Motor neuron (in vitro differentiated cells): ENCODE data around the gene GSTO1. TPM values are rescaled to one million over a fixed set of nuclear protein-coding genes. Genes with fewer than 3 reads are reported as not detected.

ENCODE experiments used
- ATAC-seq, 8 experiments: fragments of 200-7000 bp; cut with Tn5 transposase; replicated peaks in 6 of 8; 2 replicates each; pipeline ENCODE4 v1.8.0; 2021; ENCODE audit warnings: mild to moderate bottlenecking in 8 of 8, moderate library complexity in 8 of 8
- H3K27ac ChIP-seq, 2 donors: fragments of 250-450 bp; sonication (Bioruptor Pico); 2 replicates each; pipeline ENCODE4 v1.9.0; 2021; ENCODE audit warnings: antibody characterized with exemption in 2 of 2, mild to moderate bottlenecking in 2 of 2, moderate library complexity in 1 of 2
- H3K4me1 ChIP-seq, 2 donors: fragments of 250-450 bp; sonication (Bioruptor Pico); replicated peaks in 1 of 2; 2 replicates each; pipeline ENCODE4 v1.6.1; 2021; ENCODE audit warnings: antibody characterized with exemption in 2 of 2, mild to moderate bottlenecking in 2 of 2, moderate library complexity in 1 of 2
- H3K4me3 ChIP-seq, 5 donors: fragments of 250-450 bp; sonication (Bioruptor Pico); 2 replicates each; pipeline ENCODE4 v1.9.0; 2021; ENCODE audit warnings: antibody characterized with exemption in 5 of 5, mild to moderate bottlenecking in 5 of 5, moderate library complexity in 4 of 5
- WGBS, 10 experiments: fragments of 450-650 bp; shearing (Covaris generic); methylation state at CpG; one replicate each; pipeline ENCODE4 v1.0.0; 2022; 5-methylcytosine and 5-hydroxymethylcytosine counted together
- in situ Hi-C, 9 experiments: fragments of 400-800 bp; cut with MboI; loops; one replicate each; pipeline ENCODE4 v1.15.0; 2021; ENCODE audit warnings: low sequenced_read_pairs in 9 of 9, low pct_unique_long_range_greater_than_20kb in 2 of 9; ENCODE audit not compliant: unreplicated experiment in 9 of 9
- total RNA-seq, 8 experiments: library from RNA; unstranded; fragments of 300-600 nt; gene quantifications; 2 replicates each; pipeline versions ENCODE4 v1.2.3 to v1.2.4, GENCODE V29; 2022

The GSTO1 gene
- total RNA-seq, 8 experiments from 2014 or later = 29.7 to 331 (median 51.5) TPM

GRCh38 chr10:104291439-104291951 is 36.8 kb downstream of the GSTO1 start:
- H3K27ac ChIP-seq = no peak overlapping the region
- WGBS, 10 experiments = 0 to 7% (median 1%) methylated on average over 2 to 16 of the region's 26 CpGs; no CpG with 5 or more reads in 2 of the 10 experiments
- H3K4me1 ChIP-seq = no peaks in the 10 kb centered on the region
- no peak overlapping the region for H3K4me3 ChIP-seq
- ATAC-seq = peak; percentile 93 to 100 (median 100)
- in situ Hi-C loops = loop anchor here in 1 of 9 experiments (10.0 kb wide), 1 partner anchor 53 kb away; no protein-coding TSS in a partner anchor

GRCh38 chr10:104293011-104293410 is 38.3 kb downstream of the GSTO1 start:
- ATAC-seq = no peak
- Histone ChIP-seq H3K27ac (no peak overlapping the region), H3K4me1 (no peaks in the 10 kb centered on the region), H3K4me3 (no peak overlapping the region)
- 0 to 88% (median 66%) methylated on average over 1 to 2 of the region's 2 CpGs for WGBS, 10 experiments
- in situ Hi-C loops = loop anchor here in 1 of 9 experiments (10.0 kb wide), 1 partner anchor 52 kb away; no protein-coding TSS in a partner anchor

GRCh38 chr10:104293781-104294321 is 39.2 kb downstream of the GSTO1 start:
- in situ Hi-C loops = loop anchor here in 1 of 9 experiments (10.0 kb wide), 1 partner anchor 51 kb away; no protein-coding TSS in a partner anchor
- H3K4me1 ChIP-seq = no peaks in the 10 kb centered on the region
- H3K4me3 ChIP-seq = no peak overlapping the region
- no peak overlapping the region for H3K27ac ChIP-seq
- WGBS, 10 experiments = 85 to 99% (median 92%) methylated on average over 3 to 5 of the region's 5 CpGs; no CpG with 5 or more reads in 1 of the 10 experiments
- no peak for ATAC-seq

- H3K4me3 ChIP-seq = no peak overlapping the region
- H3K27ac ChIP-seq = no peak overlapping the region
- 80 to 100% (median 93%) methylated on average over 3 to 10 of the region's 10 CpGs; no CpG with 5 or more reads in 2 of the 10 experiments for WGBS, 10 experiments
- in situ Hi-C loops = loop anchor here in 1 of 9 experiments (10.0 kb wide), 1 partner anchor 48 kb away; no protein-coding TSS in a partner anchor
- H3K4me1 ChIP-seq = peaks cover 11 to 12% of the 10 kb centered on the region in 2 donors
- ATAC-seq = no peak
Measured at GRCh38 chr10:104296687-104297436, 42.2 kb downstream of the GSTO1 start.

- in situ Hi-C loops = loop anchor here in 1 of 9 experiments (10.0 kb wide), 1 partner anchor 47 kb away; no protein-coding TSS in a partner anchor
- Histone ChIP-seq H3K4me3 (no peak overlapping the region), H3K27ac (no peak overlapping the region), H3K4me1 (peaks cover 11 to 12% of the 10 kb centered on the region in 2 donors)
- peak in 3 of 8 experiments; percentile 6 to 40 (median 10) for ATAC-seq
- 49 to 96% (median 71%) methylated on average over 2 to 11 of the region's 17 CpGs for WGBS, 10 experiments
Measured at GRCh38 chr10:104297697-104298660, 43.3 kb downstream of the GSTO1 start.

GRCh38 chr10:104299031-104299904 is 44.6 kb downstream of the GSTO1 start:
- WGBS, 10 experiments = 40 to 100% (median 87%) methylated on average over 1 to 13 of the region's 13 CpGs
- peaks cover 11 to 12% of the 10 kb centered on the region in 2 donors for H3K4me1 ChIP-seq
- no peak overlapping the region for H3K27ac ChIP-seq
- in situ Hi-C loops = loop anchor here in 1 of 9 experiments (10.0 kb wide), 1 partner anchor 46 kb away; no protein-coding TSS in a partner anchor
- peak in 1 of 8 experiments; percentile 8 for ATAC-seq
- H3K4me3 ChIP-seq = no peak overlapping the region

GRCh38 chr10:104300002-104300735 is 45.5 kb downstream of the GSTO1 start:
- no peak overlapping the region for H3K27ac ChIP-seq
- in situ Hi-C loops = no loop called here
- no peak overlapping the region for H3K4me3 ChIP-seq
- ATAC-seq = peak in 2 of 8 experiments; percentile 10 to 18
- 50 to 100% (median 97%) methylated on average over 1 to 10 of the region's 12 CpGs; no CpG with 5 or more reads in 4 of the 10 experiments for WGBS, 10 experiments
- H3K4me1 ChIP-seq = peaks cover 11 to 12% of the 10 kb centered on the region in 2 donors

GRCh38 chr10:104300736-104301292 is 46.1 kb downstream of the GSTO1 start:
- WGBS, 10 experiments = 0 to 67% (median 40%) methylated on average over 1 to 3 of the region's 7 CpGs; no CpG with 5 or more reads in 5 of the 10 experiments
- Histone ChIP-seq H3K27ac (no peak overlapping the region), H3K4me3 (no peak overlapping the region), H3K4me1 (peaks cover 14 to 17% of the 10 kb centered on the region in 2 donors)
- ATAC-seq = peak; percentile 77 to 96 (median 92)
- in situ Hi-C loops = no loop called here

GRCh38 chr10:104301907-104302690 is 47.4 kb downstream of the GSTO1 start:
- peaks cover 26 to 28% of the 10 kb centered on the region in 2 donors for H3K4me1 ChIP-seq
- 13 to 90% (median 73%) methylated on average over 1 to 3 of the region's 3 CpGs; no CpG with 5 or more reads in 2 of the 10 experiments for WGBS, 10 experiments
- H3K27ac ChIP-seq = no peak overlapping the region
- no peak for ATAC-seq
- in situ Hi-C loops = no loop called here
- H3K4me3 ChIP-seq = no peak overlapping the region

- in situ Hi-C loops = no loop called here
- H3K4me3 ChIP-seq = no peak overlapping the region
- no peak overlapping the region for H3K27ac ChIP-seq
- peaks cover 28% of the 10 kb centered on the region in 2 donors for H3K4me1 ChIP-seq
- 0 to 86% (median 50%) methylated on average over 1 to 2 of the region's 2 CpGs; no CpG with 5 or more reads in 1 of the 10 experiments for WGBS, 10 experiments
- ATAC-seq = no peak
Measured at GRCh38 chr10:104303594-104304355, 49.1 kb downstream of the GSTO1 start.
